T-helper 2 cell (primary cell): ENCODE results near the gene SLC39A2.
"Not testable (repeated sequence)": the region's sequence is repeated elsewhere in the genome, so short reads cannot be mapped to it uniquely, and the experiment has no call there.

Source experiments
- DNase-seq, 5 experiments: peaks; one replicate each; pipeline versions ENCODE4 v3.0.0 to v3.0.0-alpha.2; 2012 to 2022
- total RNA-seq, 2 donors: gene quantifications; one replicate each; lab custom pipeline; 2026; lab: John Stamatoyannopoulos, UW

Gene SLC39A2
- 0 to 0.07 reads per million in 2 donors for total RNA-seq

- no peak for DNase-seq
These were observed at the start of gene SLC39A2 for GRCh38 chr14:20998674-20999366. Gene SLC39A2, plus strand, starts transcription at chr14:20999293. Its CDS starts 154 bp downstream, at chr14:20999447.

GRCh38 chr14:20954736-20955537, 44.2 kb upstream of the SLC39A2 start, which contains the start of gene RNASE2:
Gene RNASE2, plus strand, starts transcription at chr14:20955487. Its CDS starts 285 bp downstream, at chr14:20955772.
- DNase-seq: not testable (repeated sequence)

- DNase-seq: not testable (repeated sequence)
These were observed 43.6 kb upstream of the SLC39A2 start for GRCh38 chr14:20955538-20955873.

GRCh38 chr14:20956376-20956976, 42.6 kb upstream of the SLC39A2 start:
- DNase-seq: peak in 1 of 5 experiments; percentile 87

GRCh38 chr14:20958946-20959345, 40.1 kb upstream of the SLC39A2 start:
- not testable (repeated sequence) for DNase-seq

GRCh38 chr14:20969336-20969735, 29.8 kb upstream of the SLC39A2 start:
- no peak for DNase-seq

- no peak for DNase-seq
These were observed 28.5 kb upstream of the SLC39A2 start for GRCh38 chr14:20970647-20970982.

- peak; percentile 55 to 80 (median 66) for DNase-seq
These were observed 27.9 kb upstream of the SLC39A2 start for GRCh38 chr14:20970983-20971704.

GRCh38 chr14:20971705-20972021, 27.4 kb upstream of the SLC39A2 start:
- no peak for DNase-seq

GRCh38 chr14:20973501-20973900, 25.6 kb upstream of the SLC39A2 start:
- no peak for DNase-seq

- no peak for DNase-seq
These were observed 22.8 kb upstream of the SLC39A2 start for GRCh38 chr14:20976291-20976690.

GRCh38 chr14:20978687-20979086, 20.4 kb upstream of the SLC39A2 start:
- no peak for DNase-seq

GRCh38 chr14:20980906-20981305, 18.2 kb upstream of the SLC39A2 start:
- no peak for DNase-seq

- no peak for DNase-seq
These were observed 16.3 kb upstream of the SLC39A2 start for GRCh38 chr14:20982646-20983369.

GRCh38 chr14:20985650-20986049, 13.4 kb upstream of the SLC39A2 start:
- DNase-seq: not testable (repeated sequence)

GRCh38 chr14:20986811-20987210, 12.3 kb upstream of the SLC39A2 start:
- no peak for DNase-seq

- DNase-seq: no peak
These were observed 10.2 kb upstream of the SLC39A2 start for GRCh38 chr14:20988717-20989470.

- DNase-seq: no peak
These were observed 9.7 kb upstream of the SLC39A2 start for GRCh38 chr14:20989471-20989786.

GRCh38 chr14:20989787-20990600, 9.1 kb upstream of the SLC39A2 start, which contains the start of gene METTL17:
Gene METTL17, plus strand, starts transcription at chr14:20989980. Its CDS starts 23 bp downstream, at chr14:20990003.
- DNase-seq: peak; percentile 60 to 96 (median 77)

- no peak for DNase-seq
These were observed 2.6 kb upstream of the SLC39A2 start for GRCh38 chr14:20996521-20996920.

GRCh38 chr14:20997115-20997514, 2.0 kb upstream of the SLC39A2 start:
- no peak for DNase-seq
